Neural cell (in vitro differentiated cells): ENCODE measurements around the gene MYOCOS.

Experiments
- EP300 ChIP-seq: fragments of 450-650 bp; conservative IDR thresholded peaks from 2 replicates; pipeline ENCODE4 v1.6.1; 2014; ENCODE audit warnings: antibody characterized with exemption, mild to moderate bottlenecking, moderate library complexity; ENCODE audit not compliant: poor library complexity, severe bottlenecking
- EZH2 ChIP-seq: fragments of 200-600, 300-800 bp; shearing (Covaris generic), sonication (generic); IDR thresholded peaks from 2 replicates; pipeline ENCODE4 v1.6.1; 2014; ENCODE audit warnings: antibody characterized with exemption, low read length, borderline replicate concordance, mild to moderate bottlenecking; ENCODE audit not compliant: insufficient read depth, poor library complexity, severe bottlenecking
- MXI1 ChIP-seq: fragments of 450-650 bp; conservative IDR thresholded peaks from 2 replicates; pipeline ENCODE4 v1.6.1; 2014; ENCODE audit warnings: antibody characterized with exemption, mild to moderate bottlenecking; ENCODE audit not compliant: poor library complexity, severe bottlenecking
- RAD21 ChIP-seq: fragments of 450-650 bp; conservative IDR thresholded peaks from 2 replicates; pipeline ENCODE4 v1.6.1; 2014; ENCODE audit warnings: antibody characterized with exemption, mild to moderate bottlenecking, moderate library complexity
- TAF1 ChIP-seq: IDR thresholded peaks from 2 replicates; pipeline ENCODE4 v1.6.1; 2012; ENCODE audit warnings: low read depth
- TF ChIP-seq, protein P1 (sequence below): fragments of 450-650 bp; IDR thresholded peaks from 2 replicates; pipeline ENCODE4 v1.5.1; 2014; ENCODE audit warnings: antibody characterized with exemption, mild to moderate bottlenecking, moderate library complexity; ENCODE audit not compliant: poor library complexity, severe bottlenecking

DNA sequence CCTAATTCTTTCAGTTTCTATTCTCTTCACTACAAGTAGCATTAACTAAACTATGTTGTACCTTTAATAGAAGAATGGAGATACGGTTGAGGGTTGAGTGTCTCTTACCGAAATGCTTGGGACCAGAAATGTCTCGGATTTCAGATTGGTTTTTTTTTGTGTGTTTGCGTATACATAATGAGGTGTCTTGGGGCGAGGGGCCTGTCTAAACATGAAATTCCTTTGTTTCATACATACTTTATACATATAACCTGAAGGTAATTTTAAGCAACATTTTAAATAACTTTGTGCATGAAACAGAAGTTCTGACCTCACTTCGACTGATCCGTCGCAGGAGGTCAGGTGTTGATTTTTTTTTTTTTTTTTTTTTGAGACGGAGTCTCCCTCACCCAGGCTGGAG is 36.3 kb upstream of the MYOCOS start:
- TF ChIP-seq EZH2, result no peak
- TF ChIP-seq, protein P1, sequence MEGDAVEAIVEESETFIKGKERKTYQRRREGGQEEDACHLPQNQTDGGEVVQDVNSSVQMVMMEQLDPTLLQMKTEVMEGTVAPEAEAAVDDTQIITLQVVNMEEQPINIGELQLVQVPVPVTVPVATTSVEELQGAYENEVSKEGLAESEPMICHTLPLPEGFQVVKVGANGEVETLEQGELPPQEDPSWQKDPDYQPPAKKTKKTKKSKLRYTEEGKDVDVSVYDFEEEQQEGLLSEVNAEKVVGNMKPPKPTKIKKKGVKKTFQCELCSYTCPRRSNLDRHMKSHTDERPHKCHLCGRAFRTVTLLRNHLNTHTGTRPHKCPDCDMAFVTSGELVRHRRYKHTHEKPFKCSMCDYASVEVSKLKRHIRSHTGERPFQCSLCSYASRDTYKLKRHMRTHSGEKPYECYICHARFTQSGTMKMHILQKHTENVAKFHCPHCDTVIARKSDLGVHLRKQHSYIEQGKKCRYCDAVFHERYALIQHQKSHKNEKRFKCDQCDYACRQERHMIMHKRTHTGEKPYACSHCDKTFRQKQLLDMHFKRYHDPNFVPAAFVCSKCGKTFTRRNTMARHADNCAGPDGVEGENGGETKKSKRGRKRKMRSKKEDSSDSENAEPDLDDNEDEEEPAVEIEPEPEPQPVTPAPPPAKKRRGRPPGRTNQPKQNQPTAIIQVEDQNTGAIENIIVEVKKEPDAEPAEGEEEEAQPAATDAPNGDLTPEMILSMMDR, result no peak
- no peak for TF ChIP-seq MXI1
- no peak for TF ChIP-seq TAF1
- TF ChIP-seq EP300, result no peak
- no peak for TF ChIP-seq RAD21
